Liver (tissue), 9 donors: ENCODE results near the gene NFKBIB. TPM values are rescaled to one million over a fixed set of nuclear protein-coding genes. Genes with fewer than 3 reads are reported as not detected.

Experiments
- DNase-seq: peaks from one replicate; pipeline ENCODE4 v3.0.0-alpha.2; 2017; ENCODE audit warnings: low spot score
- H3K27ac ChIP-seq, 2 donors: one replicate each; pipeline ENCODE4 v1.7.0; 2013; ENCODE audit warnings: inconsistent platforms in 2 of 2, low read length in 2 of 2, control low read depth in 1 of 2, low read depth in 1 of 2, mild to moderate bottlenecking in 1 of 2
- H3K27me3 ChIP-seq, 4 donors: one replicate each; pipeline versions ENCODE4 v1.6.1 to v1.7.0; 2013; ENCODE audit warnings: low read length in 3 of 4, inconsistent platforms in 1 of 4, mild to moderate bottlenecking in 1 of 4, moderate library complexity in 1 of 4; ENCODE audit not compliant: control insufficient read depth in 4 of 4, insufficient read depth in 4 of 4
- H3K36me3 ChIP-seq, 4 donors: one replicate each; pipeline versions ENCODE4 v1.6.1 to v1.7.0; 2013; ENCODE audit warnings: low read length in 3 of 4, mild to moderate bottlenecking in 3 of 4, low read depth in 1 of 4, moderate library complexity in 1 of 4; ENCODE audit not compliant: control insufficient read depth in 4 of 4, insufficient read depth in 3 of 4
- H3K4me1 ChIP-seq, 4 donors: one replicate each; pipeline versions ENCODE4 v1.6.1 to v1.7.0; 2013; ENCODE audit warnings: low read length in 3 of 4, mild to moderate bottlenecking in 3 of 4, moderate library complexity in 1 of 4; ENCODE audit not compliant: control insufficient read depth in 4 of 4, insufficient read depth in 4 of 4
- H3K4me3 ChIP-seq, 3 donors: one replicate each; pipeline versions ENCODE4 v1.6.1 to v1.7.0; 2013; ENCODE audit warnings: low read length in 3 of 3, control low read depth in 1 of 3, low read depth in 1 of 3, mild to moderate bottlenecking in 1 of 3
- H3K9ac ChIP-seq, 2 donors: one replicate each; pipeline ENCODE4 v1.7.0; 2013; ENCODE audit warnings: low read length in 2 of 2, mild to moderate bottlenecking in 2 of 2, moderate library complexity in 2 of 2, control low read depth in 1 of 2, low read depth in 1 of 2
- H3K9me3 ChIP-seq, 4 donors: one replicate each; pipeline versions ENCODE4 v1.6.1 to v1.7.0; 2013; ENCODE audit warnings: low read length in 3 of 4; ENCODE audit not compliant: control insufficient read depth in 4 of 4
- ATF3 ChIP-seq: IDR thresholded peaks from 2 replicates; pipeline ENCODE4 v1.6.1; 2016; ENCODE audit warnings: antibody characterized with exemption
- EGR1 ChIP-seq, 2 donors: IDR thresholded peaks; 2 replicates each; pipeline ENCODE4 v1.6.1; 2016 to 2018; ENCODE audit warnings: antibody characterized with exemption in 2 of 2, low read depth in 2 of 2
- FOXA1 ChIP-seq: IDR thresholded peaks from 2 replicates; pipeline ENCODE4 v1.6.1; 2016; ENCODE audit warnings: antibody characterized with exemption
- FOXA2 ChIP-seq: IDR thresholded peaks from 2 replicates; pipeline ENCODE4 v1.6.1; 2016; ENCODE audit warnings: antibody characterized with exemption
- GABPA ChIP-seq, 2 donors: IDR thresholded peaks in 1 of 2; conservative IDR thresholded peaks in 1 of 2; 2 replicates each; pipeline ENCODE4 v1.6.1; 2016; ENCODE audit warnings: antibody characterized with exemption in 2 of 2, mild to moderate bottlenecking in 1 of 2, moderate library complexity in 1 of 2
- HNF4A ChIP-seq, 2 donors: conservative IDR thresholded peaks; 2 replicates each; pipeline ENCODE4 v1.6.1; 2016; ENCODE audit warnings: antibody characterized with exemption in 2 of 2, mild to moderate bottlenecking in 2 of 2
- HNF4G ChIP-seq: IDR thresholded peaks from 2 replicates; pipeline ENCODE4 v1.6.1; 2016; ENCODE audit warnings: antibody characterized with exemption
- JUND ChIP-seq, 2 donors: IDR thresholded peaks; 2 replicates each; pipeline ENCODE4 v1.6.1; 2016; ENCODE audit warnings: antibody characterized with exemption in 2 of 2
- NR2F2 ChIP-seq: IDR thresholded peaks from 2 replicates; pipeline ENCODE4 v1.6.1; 2016; ENCODE audit warnings: antibody characterized with exemption
- RAD21 ChIP-seq, 2 donors: IDR thresholded peaks; 2 replicates each; pipeline ENCODE4 v1.6.1; 2016; ENCODE audit warnings: antibody characterized with exemption in 2 of 2, mild to moderate bottlenecking in 2 of 2
- RXRA ChIP-seq, 2 donors: IDR thresholded peaks; 2 replicates each; pipeline ENCODE4 v1.6.1; 2017 to 2018; ENCODE audit warnings: antibody characterized with exemption in 2 of 2, mild to moderate bottlenecking in 1 of 2
- SP1 ChIP-seq: IDR thresholded peaks from 2 replicates; pipeline ENCODE4 v1.6.1; 2018; ENCODE audit warnings: antibody characterized with exemption, mild to moderate bottlenecking
- TAF1 ChIP-seq: conservative IDR thresholded peaks from 2 replicates; pipeline ENCODE4 v1.6.1; 2016; ENCODE audit warnings: antibody characterized with exemption, mild to moderate bottlenecking
- YY1 ChIP-seq: IDR thresholded peaks from 2 replicates; pipeline ENCODE4 v1.6.1; 2016; ENCODE audit warnings: antibody characterized with exemption, mild to moderate bottlenecking
- ZBTB33 ChIP-seq: IDR thresholded peaks from 2 replicates; pipeline ENCODE4 v1.6.1; 2016; ENCODE audit warnings: antibody characterized with exemption
- WGBS: extraction: QIAGEN DNeasy Blood & Tissue Kit; methylation state at CpG from one replicate; pipeline ENCODE4 v1.1.7; 2013; 5-methylcytosine and 5-hydroxymethylcytosine counted together
- polyA plus RNA-seq, 2 donors: library from polyadenylated mRNA; stranded (reverse) in 1 of 2; unstranded in 1 of 2; fragments of 200-250 nt in 1 of 2; fragments of >200 nt in 1 of 2; fragmentation: Nextera tagmentation in 1 of 2; extraction: Ambion mirVana in 1 of 2; gene quantifications; one replicate each; pipeline versions ENCODE4 v1.2.1 to v1.2.3, GENCODE V29; 2013 to 2015
- total RNA-seq, 2 donors: library from RNA; depleted of rRNA; stranded (reverse); fragments of >200 nt; gene quantifications; one replicate each; pipeline ENCODE4 v1.2.3, GENCODE V29; 2014
- TF ChIP-seq, protein P1 (sequence below): IDR thresholded peaks from 2 replicates; pipeline ENCODE4 v1.6.1; 2016; ENCODE audit warnings: antibody characterized with exemption, mild to moderate bottlenecking
- TF ChIP-seq, protein P2 (sequence below): fragments of 150-350 bp; IDR thresholded peaks from 2 replicates; pipeline ENCODE4 v1.5.1; 2017; ENCODE audit warnings: improper control_type of control experiment, low read depth, low read length; ENCODE audit not compliant: missing input control
- TF ChIP-seq, protein P3 (sequence below): IDR thresholded peaks from 2 replicates; pipeline ENCODE4 v1.6.1; 2016; ENCODE audit warnings: antibody characterized with exemption
- donor health status: healthy.
- donor health status: healthy.
- donor health status: healthy.
- donor health status: healthy.
- donor health status: healthy.

Gene NFKBIB
- total and polyA plus RNA-seq, 4 donors, result 8.0 to 25.4 (median 14.9) TPM

DNA sequence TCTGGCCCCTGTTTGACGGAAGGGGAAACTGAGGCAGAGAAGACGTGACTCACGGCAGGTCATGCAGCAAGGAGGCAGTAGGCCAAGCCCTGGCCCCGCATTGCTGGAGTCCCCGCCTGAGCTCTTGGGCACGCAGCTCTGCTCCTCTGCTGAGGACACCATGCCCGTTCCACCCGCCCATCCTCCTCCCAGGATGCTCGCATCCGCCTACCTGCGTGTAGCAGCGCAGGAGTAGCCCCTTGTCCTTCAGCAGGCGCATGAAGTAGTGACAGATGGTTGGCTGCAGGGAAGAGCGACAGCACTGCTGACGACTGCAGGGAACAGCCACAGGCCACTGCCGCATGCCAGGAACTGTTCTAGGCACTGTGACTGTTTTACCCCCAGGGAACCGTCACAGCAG lies 10.9 kb upstream of the NFKBIB start:
- Histone ChIP-seq H3K4me3 (no peak overlapping the region), H3K27me3 (no peaks in the 10 kb centered on the region), H3K9me3 (no peaks in the 10 kb centered on the region), H3K27ac (no peak overlapping the region), H3K9ac (no peak overlapping the region), H3K4me1 (peaks cover 0 to 4% (median 3%) of the 10 kb centered on the region in 4 donors), H3K36me3 (peaks cover 2 to 24% (median 18%) of the 10 kb centered on the region in 4 donors)
- 93% methylated on average over 17 of the region's 17 CpGs for WGBS
- TF ChIP-seq, protein P1, sequence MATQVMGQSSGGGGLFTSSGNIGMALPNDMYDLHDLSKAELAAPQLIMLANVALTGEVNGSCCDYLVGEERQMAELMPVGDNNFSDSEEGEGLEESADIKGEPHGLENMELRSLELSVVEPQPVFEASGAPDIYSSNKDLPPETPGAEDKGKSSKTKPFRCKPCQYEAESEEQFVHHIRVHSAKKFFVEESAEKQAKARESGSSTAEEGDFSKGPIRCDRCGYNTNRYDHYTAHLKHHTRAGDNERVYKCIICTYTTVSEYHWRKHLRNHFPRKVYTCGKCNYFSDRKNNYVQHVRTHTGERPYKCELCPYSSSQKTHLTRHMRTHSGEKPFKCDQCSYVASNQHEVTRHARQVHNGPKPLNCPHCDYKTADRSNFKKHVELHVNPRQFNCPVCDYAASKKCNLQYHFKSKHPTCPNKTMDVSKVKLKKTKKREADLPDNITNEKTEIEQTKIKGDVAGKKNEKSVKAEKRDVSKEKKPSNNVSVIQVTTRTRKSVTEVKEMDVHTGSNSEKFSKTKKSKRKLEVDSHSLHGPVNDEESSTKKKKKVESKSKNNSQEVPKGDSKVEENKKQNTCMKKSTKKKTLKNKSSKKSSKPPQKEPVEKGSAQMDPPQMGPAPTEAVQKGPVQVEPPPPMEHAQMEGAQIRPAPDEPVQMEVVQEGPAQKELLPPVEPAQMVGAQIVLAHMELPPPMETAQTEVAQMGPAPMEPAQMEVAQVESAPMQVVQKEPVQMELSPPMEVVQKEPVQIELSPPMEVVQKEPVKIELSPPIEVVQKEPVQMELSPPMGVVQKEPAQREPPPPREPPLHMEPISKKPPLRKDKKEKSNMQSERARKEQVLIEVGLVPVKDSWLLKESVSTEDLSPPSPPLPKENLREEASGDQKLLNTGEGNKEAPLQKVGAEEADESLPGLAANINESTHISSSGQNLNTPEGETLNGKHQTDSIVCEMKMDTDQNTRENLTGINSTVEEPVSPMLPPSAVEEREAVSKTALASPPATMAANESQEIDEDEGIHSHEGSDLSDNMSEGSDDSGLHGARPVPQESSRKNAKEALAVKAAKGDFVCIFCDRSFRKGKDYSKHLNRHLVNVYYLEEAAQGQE, result no peak
- no peak for TF ChIP-seq FOXA1
- no peak for TF ChIP-seq RXRA (IDR thresholded peaks at IDR 0.05)
- no peak for TF ChIP-seq NR2F2
- no peak for TF ChIP-seq ATF3
- TF ChIP-seq SP1, result no peak
- no peak for TF ChIP-seq EGR1 (IDR thresholded peaks at IDR 0.05; ENCODE audit: low read depth in 2 of 2)
- TF ChIP-seq ZBTB33, result no peak
- TF ChIP-seq HNF4A (conservative IDR thresholded peaks at IDR 0.05), result no peak
- no peak for TF ChIP-seq FOXA2
- no peak for TF ChIP-seq GABPA (IDR thresholded peaks at IDR 0.05 in 1 of 2, conservative IDR thresholded peaks at IDR 0.05 in 1 of 2)
- TF ChIP-seq TAF1, result no peak
- no peak for TF ChIP-seq JUND (IDR thresholded peaks at IDR 0.05)
- TF ChIP-seq YY1, result no peak
- TF ChIP-seq HNF4G, result no peak
- TF ChIP-seq, protein P2, sequence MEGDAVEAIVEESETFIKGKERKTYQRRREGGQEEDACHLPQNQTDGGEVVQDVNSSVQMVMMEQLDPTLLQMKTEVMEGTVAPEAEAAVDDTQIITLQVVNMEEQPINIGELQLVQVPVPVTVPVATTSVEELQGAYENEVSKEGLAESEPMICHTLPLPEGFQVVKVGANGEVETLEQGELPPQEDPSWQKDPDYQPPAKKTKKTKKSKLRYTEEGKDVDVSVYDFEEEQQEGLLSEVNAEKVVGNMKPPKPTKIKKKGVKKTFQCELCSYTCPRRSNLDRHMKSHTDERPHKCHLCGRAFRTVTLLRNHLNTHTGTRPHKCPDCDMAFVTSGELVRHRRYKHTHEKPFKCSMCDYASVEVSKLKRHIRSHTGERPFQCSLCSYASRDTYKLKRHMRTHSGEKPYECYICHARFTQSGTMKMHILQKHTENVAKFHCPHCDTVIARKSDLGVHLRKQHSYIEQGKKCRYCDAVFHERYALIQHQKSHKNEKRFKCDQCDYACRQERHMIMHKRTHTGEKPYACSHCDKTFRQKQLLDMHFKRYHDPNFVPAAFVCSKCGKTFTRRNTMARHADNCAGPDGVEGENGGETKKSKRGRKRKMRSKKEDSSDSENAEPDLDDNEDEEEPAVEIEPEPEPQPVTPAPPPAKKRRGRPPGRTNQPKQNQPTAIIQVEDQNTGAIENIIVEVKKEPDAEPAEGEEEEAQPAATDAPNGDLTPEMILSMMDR, result no peak
- no peak for TF ChIP-seq RAD21 (IDR thresholded peaks at IDR 0.05)
- TF ChIP-seq, protein P3, sequence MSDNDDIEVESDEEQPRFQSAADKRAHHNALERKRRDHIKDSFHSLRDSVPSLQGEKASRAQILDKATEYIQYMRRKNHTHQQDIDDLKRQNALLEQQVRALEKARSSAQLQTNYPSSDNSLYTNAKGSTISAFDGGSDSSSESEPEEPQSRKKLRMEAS, result no peak
- no peak for DNase-seq
